HG03108 (cell line): ENCODE measurements around the gene TMEM219.
"Not testable (repeated sequence)": the region's sequence is repeated elsewhere in the genome, so short reads cannot be mapped to it uniquely, and the experiment has no call there.

Experiments
- ATAC-seq: cut with Tn5 transposase; IDR thresholded peaks from one replicate; pipeline ENCODE4 v1.9.1; 2021; ENCODE audit warnings: moderate library complexity; ENCODE audit not compliant: unreplicated experiment

The TMEM219 gene

GRCh38 chr16:29950806-29951461 is 10.9 kb upstream of the TMEM219 start:
- ATAC-seq: no peak

- no peak for ATAC-seq
Observed at GRCh38 chr16:29951625-29952365, 10.1 kb upstream of the TMEM219 start.

- no peak for ATAC-seq
Observed at GRCh38 chr16:29958756-29959155, 3.1 kb upstream of the TMEM219 start.

- ATAC-seq: no peak
Observed at GRCh38 chr16:29959293-29959692, 2.6 kb upstream of the TMEM219 start.

GRCh38 chr16:29959821-29960220 is 2.1 kb upstream of the TMEM219 start:
- ATAC-seq: not testable (repeated sequence)

GRCh38 chr16:29961127-29961478 is 776 bp upstream of the TMEM219 start:
- no peak for ATAC-seq

- no peak for ATAC-seq
Observed at GRCh38 chr16:29962344-29962994, 590 bp downstream of the TMEM219 start.

GRCh38 chr16:29963021-29963743 is 1.3 kb downstream of the TMEM219 start:
- ATAC-seq: no peak

- ATAC-seq: no peak
Observed at GRCh38 chr16:29968205-29968604, 6.3 kb downstream of the TMEM219 start.

- ATAC-seq: no peak
Observed at GRCh38 chr16:29971304-29971703, 9.4 kb downstream of the TMEM219 start.

- no peak for ATAC-seq
Observed at GRCh38 chr16:29972500-29972899, 10.6 kb downstream of the TMEM219 start.

- ATAC-seq: no peak
Observed at GRCh38 chr16:29972992-29973383, 11.1 kb downstream of the TMEM219 start.

- ATAC-seq: peak; percentile 94
Observed at GRCh38 chr16:29973384-29974246, 11.7 kb downstream of the TMEM219 start, which contains the start of gene TAOK2. Gene TAOK2, plus strand, starts transcription at chr16:29973868. Its CDS starts 3,905 bp downstream, at chr16:29977773.

GRCh38 chr16:29974291-29975133 is 12.6 kb downstream of the TMEM219 start:
- ATAC-seq: no peak

GRCh38 chr16:29975134-29975538 is 13.3 kb downstream of the TMEM219 start:
- no peak for ATAC-seq

GRCh38 chr16:29975811-29976511 is 14.1 kb downstream of the TMEM219 start:
- no peak for ATAC-seq

- ATAC-seq: no peak
Observed at GRCh38 chr16:29977063-29977825, 15.4 kb downstream of the TMEM219 start.

GRCh38 chr16:29978081-29978480 is 16.2 kb downstream of the TMEM219 start:
- ATAC-seq: no peak
